Lung (tissue), 12 donors: ENCODE results near the gene PEX10. TPM values are rescaled to one million over a fixed set of nuclear protein-coding genes. Genes with fewer than 3 reads are reported as not detected.

Experiments
- ATAC-seq: fragments of 200-7000 bp; cut with Tn5 transposase; one replicate; pipeline ENCODE4 v1.9.1; 2020; ENCODE audit warnings: moderate number of reproducible peaks; ENCODE audit not compliant: insufficient read depth, low FRiP score
- DNase-seq, 3 donors: peaks; one replicate each; pipeline ENCODE4 v3.0.0-alpha.2; 2013 to 2017
- H3K27ac ChIP-seq, 2 donors: one replicate each; pipeline ENCODE4 v1.5.1; 2013; ENCODE audit warnings: mild to moderate bottlenecking in 2 of 2, moderate library complexity in 2 of 2, control low read depth in 1 of 2, inconsistent platforms in 1 of 2, low read depth in 1 of 2, low read length in 1 of 2
- H3K27me3 ChIP-seq, 3 donors: one replicate each; pipeline ENCODE4 v1.5.1; 2013; ENCODE audit warnings: low read length in 2 of 3; ENCODE audit not compliant: control insufficient read depth in 3 of 3, insufficient read depth in 3 of 3
- H3K36me3 ChIP-seq, 4 donors: one replicate each; pipeline ENCODE4 v1.5.1; 2013; ENCODE audit warnings: low read length in 4 of 4, mild to moderate bottlenecking in 1 of 4, moderate library complexity in 1 of 4; ENCODE audit not compliant: control insufficient read depth in 4 of 4, insufficient read depth in 4 of 4
- H3K4me1 ChIP-seq, 5 donors: one replicate each; pipeline ENCODE4 v1.5.1; 2013; ENCODE audit warnings: low read length in 5 of 5, mild to moderate bottlenecking in 2 of 5, moderate library complexity in 1 of 5; ENCODE audit not compliant: control insufficient read depth in 5 of 5, insufficient read depth in 5 of 5
- H3K4me3 ChIP-seq: one replicate; pipeline ENCODE4 v1.5.1; 2013; ENCODE audit warnings: mild to moderate bottlenecking, control low read depth, moderate library complexity
- H3K9ac ChIP-seq, 2 donors: one replicate each; pipeline ENCODE4 v1.5.1; 2013; ENCODE audit warnings: low read length in 2 of 2, control low read depth in 1 of 2; ENCODE audit not compliant: insufficient read depth in 1 of 2
- H3K9me3 ChIP-seq, 4 donors: one replicate each; pipeline ENCODE4 v1.5.1; 2013; ENCODE audit warnings: low read length in 3 of 4, mild to moderate bottlenecking in 1 of 4, moderate library complexity in 1 of 4; ENCODE audit not compliant: control insufficient read depth in 4 of 4, insufficient read depth in 3 of 4
- CTCF ChIP-seq: IDR thresholded peaks from 2 replicates; pipeline ENCODE4 v1.5.1; 2012; ENCODE audit warnings: mild to moderate bottlenecking; ENCODE audit errors: control extremely low read depth, extremely low read depth
- WGBS, 2 donors: extraction: QIAGEN DNeasy Blood & Tissue Kit; methylation state at CpG; one replicate each; pipeline ENCODE4 v1.1.7; 2013; 5-methylcytosine and 5-hydroxymethylcytosine counted together
- polyA plus RNA-seq, 2 donors: library from polyadenylated mRNA; stranded (reverse); fragments of 200-250 nt; gene quantifications; one replicate each; pipeline ENCODE4 v1.2.1, GENCODE V29; 2013
- total RNA-seq, 2 donors: library from RNA; depleted of rRNA in 1 of 2; stranded (reverse); fragments of >200 nt in 1 of 2; gene quantifications; one replicate each; pipeline ENCODE4 v1.2.1, GENCODE V29; 2014 to 2021
- donor health status: control.
- donor health status: control.
- donor health status: Bipolar disorder and iron deficiency.
- donor health status: healthy.
- donor health status: DM: yes; HTN: yes; CAD: no.

PEX10 gene
- total and polyA plus RNA-seq, 4 donors, result 15.7 to 25.4 (median 20.5) TPM

GRCh38 chr1:2448098-2448445, 35.7 kb upstream of the PEX10 start:
- ATAC-seq (no peak), DNase-seq (no peak)
- no peak for TF ChIP-seq CTCF
- H3K4me3 ChIP-seq, result no peak overlapping the region
- no peaks in the 10 kb centered on the region for H3K36me3 ChIP-seq
- H3K9me3 ChIP-seq, result peaks cover 0 to 4% (median 0%) of the 10 kb centered on the region in 4 donors
- WGBS, 2 donors, result 47 to 48% methylated on average over 18 of the region's 18 CpGs
- H3K27ac ChIP-seq, result no peak overlapping the region
- H3K9ac ChIP-seq, result no peak overlapping the region
- H3K27me3 ChIP-seq, result peaks cover 6 to 21% (median 19%) of the 10 kb centered on the region in 3 donors
- H3K4me1 ChIP-seq, result peaks cover 0 to 9% (median 0%) of the 10 kb centered on the region in 5 donors

- no peak overlapping the region for H3K27ac ChIP-seq
- no peaks in the 10 kb centered on the region for H3K36me3 ChIP-seq
- ATAC-seq (no peak), DNase-seq (no peak)
- H3K4me3 ChIP-seq, result no peak overlapping the region
- no peak for TF ChIP-seq CTCF
- no peak overlapping the region for H3K9ac ChIP-seq
- peaks cover 0 to 14% (median 0%) of the 10 kb centered on the region in 5 donors for H3K4me1 ChIP-seq
- 55 to 66% methylated on average over 23 of the region's 23 CpGs for WGBS, 2 donors
- H3K27me3 ChIP-seq, result peaks cover 6 to 26% (median 25%) of the 10 kb centered on the region in 3 donors
- H3K9me3 ChIP-seq, result peaks cover 0 to 4% (median 0%) of the 10 kb centered on the region in 4 donors
These were observed 35.1 kb upstream of the PEX10 start for GRCh38 chr1:2447276-2448097.

GRCh38 chr1:2446861-2447260, 34.5 kb upstream of the PEX10 start:
- no peak overlapping the region for H3K9ac ChIP-seq
- WGBS, 2 donors, result 48 to 53% methylated on average over 7 to 9 of the region's 9 CpGs
- no peak for TF ChIP-seq CTCF
- ATAC-seq, result no peak
- no peak overlapping the region for H3K4me3 ChIP-seq
- H3K4me1 ChIP-seq, result peaks cover 0 to 14% (median 0%) of the 10 kb centered on the region in 5 donors
- H3K27ac ChIP-seq, result no peak overlapping the region
- no peaks in the 10 kb centered on the region for H3K36me3 ChIP-seq
- peaks cover 6 to 31% (median 30%) of the 10 kb centered on the region in 3 donors for H3K27me3 ChIP-seq
- DNase-seq, result no peak
- peaks cover 0 to 4% (median 0%) of the 10 kb centered on the region in 4 donors for H3K9me3 ChIP-seq
